Activated T-helper 1 cell treated with anti-CD3 and anti-CD28 coated beads, Interleukin-12 subunit alpha, Interleukin-12 subunit beta, Interleukin-2, Interleukin-4 antibody, amounts not matched to agents 30 ng/mL and 10 ng/mL and 1 ng/mL, durations not matched to agents 14 hours and 24 hours and 36 hours (primary cell): ENCODE data around the gene MUC22. TPM values are rescaled to one million over a fixed set of nuclear protein-coding genes. Genes with fewer than 3 reads are reported as not detected.

Experiments used
- DNase-seq: peaks from one replicate; pipeline ENCODE4 v3.0.0; 2021; ENCODE audit warnings: low spot score
- H3K27ac Mint-ChIP-seq: one replicate; pipeline ENCODE4 v1.8.0; 2021; ENCODE audit warnings: mild to moderate bottlenecking, mixed read lengths
- H3K27me3 Mint-ChIP-seq: one replicate; pipeline ENCODE4 v1.8.0; 2022; ENCODE audit warnings: mild to moderate bottlenecking, moderate library complexity, mixed read lengths; ENCODE audit not compliant: insufficient read depth
- H3K36me3 Mint-ChIP-seq: one replicate; pipeline ENCODE4 v1.8.0; 2021; ENCODE audit warnings: low read depth, mixed read lengths
- H3K4me1 Mint-ChIP-seq: one replicate; pipeline ENCODE4 v1.8.0; 2021; ENCODE audit warnings: low read depth, mixed read lengths
- H3K4me3 Mint-ChIP-seq: one replicate; pipeline ENCODE4 v1.8.0; 2021; ENCODE audit warnings: mild to moderate bottlenecking, moderate library complexity, mixed read lengths
- H3K9me3 Mint-ChIP-seq: one replicate; pipeline ENCODE4 v1.8.0; 2021; ENCODE audit warnings: mixed read lengths
- intact Hi-C: fragments of 100-400 bp; cut with micrococcal nuclease; formaldehyde crosslinking; loops from one replicate; pipeline ENCODE4 v1.15.1; 2024
- total RNA-seq: library from RNA; stranded (reverse); gene quantifications from 2 replicates; pipeline ENCODE4 v1.2.3, GENCODE V29; 2022

Gene MUC22
- total RNA-seq, 1 donor from 2014 or later = not detected

GRCh38 chr6:31079656-31080261 is 69.5 kb downstream of the MUC22 start:
- no peak overlapping the region for H3K27ac Mint-ChIP-seq
- intact Hi-C loops = loop anchor here (1.0 to 2.0 kb wide), 3 partner anchors 164 to 251 kb away; no protein-coding TSS in a partner anchor
- peaks cover 17% of the 10 kb centered on the region for H3K27me3 Mint-ChIP-seq
- no peaks in the 10 kb centered on the region for H3K9me3 Mint-ChIP-seq
- DNase-seq = peak; percentile 58
- no peak overlapping the region for H3K4me3 Mint-ChIP-seq
- no peaks in the 10 kb centered on the region for H3K4me1 Mint-ChIP-seq
- H3K36me3 Mint-ChIP-seq = no peaks in the 10 kb centered on the region

GRCh38 chr6:31081872-31082271 is 71.6 kb downstream of the MUC22 start:
- Mint-ChIP-seq H3K27ac (no peak overlapping the region), H3K4me3 (no peak overlapping the region), H3K36me3 (no peaks in the 10 kb centered on the region), H3K27me3 (peaks cover 26% of the 10 kb centered on the region), H3K4me1 (peaks cover 2% of the 10 kb centered on the region), H3K9me3 (no peaks in the 10 kb centered on the region)
- intact Hi-C loops = no loop called here
- no peak for DNase-seq

DNA sequence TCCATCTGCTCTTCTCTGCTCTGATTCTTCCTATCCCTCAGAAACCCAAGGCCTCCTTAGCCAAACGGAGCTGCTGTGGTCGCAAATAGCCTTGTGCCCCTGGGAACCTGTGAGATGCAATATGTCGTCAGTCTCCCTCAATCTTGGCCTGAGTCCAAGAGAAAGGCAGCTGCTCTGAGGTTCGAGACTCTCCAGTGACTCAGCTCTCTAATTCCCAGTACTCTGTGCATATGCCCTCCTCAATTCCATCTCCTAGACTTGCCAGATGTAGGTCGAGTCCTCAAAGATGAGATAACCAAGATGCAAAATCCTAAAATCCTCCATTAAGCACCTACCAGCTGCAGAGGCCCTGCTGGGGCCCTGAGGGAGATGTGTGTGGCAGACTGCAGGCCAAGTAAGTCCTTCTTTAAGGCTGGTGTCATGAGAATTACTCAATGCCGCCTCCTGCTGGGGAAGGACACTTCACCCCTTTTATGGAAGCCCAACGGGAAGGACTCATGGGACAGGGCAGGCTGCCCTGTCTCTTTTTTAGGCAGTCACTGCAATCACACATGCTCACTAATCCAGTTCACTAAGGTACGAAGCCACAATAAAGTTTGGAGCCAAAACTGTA is 73.6 kb downstream of the MUC22 start:
- Mint-ChIP-seq H3K36me3 (no peaks in the 10 kb centered on the region), H3K9me3 (no peaks in the 10 kb centered on the region), H3K4me1 (peaks cover 10% of the 10 kb centered on the region), H3K27me3 (peaks cover 27% of the 10 kb centered on the region), H3K4me3 (no peak overlapping the region), H3K27ac (no peak overlapping the region)
- peak; percentile 14 for DNase-seq
- intact Hi-C loops = no loop called here

Other genes with a start within 250 kb of the MUC22 start
- 21.4 and 24.8 TPM in 2 replicates for gene DDR1, start 126.0 kb upstream of the MUC22 start, total RNA-seq
- gene GTF2H4, start 102.3 kb upstream of the MUC22 start, total RNA-seq = 65.3 and 71.3 TPM in 2 replicates
- gene VARS2, start 96.2 kb upstream of the MUC22 start, total RNA-seq = 74.0 and 76.0 TPM in 2 replicates
- gene SFTA2, start 78.3 kb upstream of the MUC22 start, total RNA-seq = not detected in 2 replicates
- gene MUCL3, start 69.5 kb upstream of the MUC22 start, total RNA-seq = not detected in 2 replicates
- gene MUC21, start 26.8 kb upstream of the MUC22 start, total RNA-seq = not detected in 2 replicates
- gene C6orf15, start 102.1 kb downstream of the MUC22 start, total RNA-seq = not detected in 2 replicates
- gene PSORS1C1, start 104.3 kb downstream of the MUC22 start, total RNA-seq = 0.26 TPM in 1 of 2 replicates, not detected in the other
- gene CDSN, start 110.0 kb downstream of the MUC22 start, total RNA-seq = not detected in 2 replicates
- gene PSORS1C2, start 128.6 kb downstream of the MUC22 start, total RNA-seq = not detected in 2 replicates
- 50.9 and 51.3 TPM in 2 replicates for gene CCHCR1, start 147.3 kb downstream of the MUC22 start, total RNA-seq
- 75.9 and 78.4 TPM in 2 replicates for gene TCF19, start 148.1 kb downstream of the MUC22 start, total RNA-seq
- gene POU5F1, start 160.2 kb downstream of the MUC22 start, total RNA-seq = not detected in 2 replicates